CD14-positive monocyte (primary cell): ENCODE measurements around the gene NR2F1. TPM values are rescaled to one million over a fixed set of nuclear protein-coding genes. Genes with fewer than 3 reads are reported as not detected.
A peak's percentile ranks its signal among the peaks of the same experiment; 100 is the strongest.

Source experiments
- DNase-seq, 3 donors: peaks; one replicate each; pipeline ENCODE4 v3.0.0-alpha.2; 2011 to 2022
- H2AFZ ChIP-seq: 2 replicates; pipeline ENCODE4 v1.6.0; 2012; ENCODE audit warnings: mild to moderate bottlenecking, low read depth, low read length, inconsistent platforms; ENCODE audit not compliant: insufficient read depth, poor library complexity, severe bottlenecking
- H3K27ac ChIP-seq, 2 donors: 1 replicate in 1 of 2; 2 replicates in 1 of 2; pipeline ENCODE4 v1.5.1; 2012 to 2013; ENCODE audit warnings: low read length in 2 of 2, control low read depth in 1 of 2, inconsistent platforms in 1 of 2, low read depth in 1 of 2, mild to moderate bottlenecking in 1 of 2
- H3K27me3 ChIP-seq, 2 donors: one replicate each; pipeline versions ENCODE4 v1.6.0 to v1.6.1; 2011 to 2013; ENCODE audit warnings: low read length in 2 of 2; ENCODE audit not compliant: control insufficient read depth in 2 of 2, insufficient read depth in 2 of 2
- H3K36me3 ChIP-seq, 2 donors: replicated peaks in 1 of 2; 1 replicate in 1 of 2; 2 replicates in 1 of 2; pipeline versions ENCODE4 v1.5.1 to v1.6.1; 2012 to 2013; ENCODE audit warnings: low read length in 2 of 2, control low read depth in 1 of 2, inconsistent platforms in 1 of 2, mild to moderate bottlenecking in 1 of 2; ENCODE audit not compliant: insufficient read depth in 2 of 2, control insufficient read depth in 1 of 2
- H3K4me1 ChIP-seq, 2 donors: 1 replicate in 1 of 2; 2 replicates in 1 of 2; pipeline versions ENCODE4 v1.5.1 to v1.6.1; 2012 to 2013; ENCODE audit warnings: low read length in 2 of 2, control low read depth in 1 of 2, inconsistent platforms in 1 of 2, mild to moderate bottlenecking in 1 of 2, moderate library complexity in 1 of 2; ENCODE audit not compliant: insufficient read depth in 2 of 2, control insufficient read depth in 1 of 2
- H3K4me2 ChIP-seq: replicated peaks from 2 replicates; pipeline ENCODE3; 2012; ENCODE audit warnings: low read length, moderate library complexity, mild to moderate bottlenecking; ENCODE audit not compliant: poor library complexity, severe bottlenecking; ENCODE audit errors: extremely low read depth
- H3K4me3 ChIP-seq, 3 experiments: fragments of 200-600 bp in 1 of 3; sonication (generic) in 1 of 3; replicated peaks in 1 of 3; 1 replicate in 2 of 3; 2 replicates in 1 of 3; pipeline ENCODE4 v1.5.1; 2011 to 2013; ENCODE audit warnings: low read length in 3 of 3, mild to moderate bottlenecking in 3 of 3, control low read depth in 2 of 3, low read depth in 2 of 3, inconsistent platforms in 1 of 3, moderate library complexity in 1 of 3
- H3K79me2 ChIP-seq: 2 replicates; pipeline ENCODE4 v1.6.0; 2012; ENCODE audit warnings: mild to moderate bottlenecking, control low read depth, inconsistent platforms, low read length, moderate library complexity; ENCODE audit not compliant: insufficient read depth
- H3K9ac ChIP-seq: 2 replicates; pipeline ENCODE4 v1.6.0; 2017; ENCODE audit warnings: low read length, mild to moderate bottlenecking; ENCODE audit not compliant: insufficient read depth, poor library complexity, severe bottlenecking
- H3K9me3 ChIP-seq, 2 donors: replicated peaks in 1 of 2; 1 replicate in 1 of 2; 2 replicates in 1 of 2; pipeline versions ENCODE4 v1.5.1 to v1.6.1; 2012 to 2013; ENCODE audit warnings: low read length in 2 of 2, control low read depth in 1 of 2; ENCODE audit not compliant: control insufficient read depth in 1 of 2, insufficient read depth in 1 of 2
- H4K20me1 ChIP-seq: 2 replicates; pipeline ENCODE4 v1.6.0; 2012; ENCODE audit warnings: mild to moderate bottlenecking, low read length, control low read depth, moderate library complexity; ENCODE audit not compliant: insufficient read depth
- H3K27ac Mint-ChIP-seq, 7 donors: one replicate each; pipeline ENCODE4 v1.8.0; 2020; ENCODE audit warnings: mild to moderate bottlenecking in 7 of 7, mixed read lengths in 7 of 7, moderate library complexity in 6 of 7, inconsistent platforms in 2 of 7
- H3K27me3 Mint-ChIP-seq, 3 donors: one replicate each; pipeline ENCODE4 v1.8.0; 2021 to 2022; ENCODE audit warnings: low read depth in 3 of 3, mild to moderate bottlenecking in 3 of 3, mixed read lengths in 3 of 3, moderate library complexity in 3 of 3, inconsistent platforms in 1 of 3
- H3K36me3 Mint-ChIP-seq, 2 donors: one replicate each; pipeline ENCODE4 v1.8.0; 2020; ENCODE audit warnings: mixed read lengths in 2 of 2, inconsistent platforms in 1 of 2, mild to moderate bottlenecking in 1 of 2
- H3K4me1 Mint-ChIP-seq: one replicate; pipeline ENCODE4 v1.8.0; 2020; ENCODE audit warnings: mild to moderate bottlenecking, mixed read lengths
- H3K4me3 Mint-ChIP-seq, 2 donors: one replicate each; pipeline ENCODE4 v1.8.0; 2020; ENCODE audit warnings: mild to moderate bottlenecking in 2 of 2, mixed read lengths in 2 of 2, moderate library complexity in 1 of 2
- H3K9me3 Mint-ChIP-seq, 7 donors: one replicate each; pipeline ENCODE4 v1.8.0; 2020 to 2022; ENCODE audit warnings: mixed read lengths in 7 of 7, mild to moderate bottlenecking in 6 of 7, moderate library complexity in 6 of 7, inconsistent platforms in 2 of 7
- WGBS: methylation state at CpG from one replicate; pipeline ENCODE4 v1.1.5; 2013; ENCODE audit warnings: missing lambda C conversion rate; ENCODE audit not compliant: insufficient coverage; 5-methylcytosine and 5-hydroxymethylcytosine counted together
- intact Hi-C, 2 donors: fragments of 100-400 bp; cut with micrococcal nuclease; formaldehyde crosslinking; loops; one replicate each; pipeline versions ENCODE4 v1.15.0 to v1.15.1; 2023
- polyA plus RNA-seq, 3 donors: library from polyadenylated mRNA; depleted of rRNA in 1 of 3; unstranded in 2 of 3; stranded (reverse) in 1 of 3; fragments of 300-500 nt in 2 of 3; fragments of >200 nt in 1 of 3; fragmentation: Illumina TruSeq in 2 of 3; gene quantifications; 1 replicate in 2 of 3; 2 replicates in 1 of 3; pipeline ENCODE4 v1.2.3, GENCODE V29; 2012 to 2021
- TF ChIP-seq, protein P1 (sequence below): fragments of 200-600 bp; IDR thresholded peaks from one replicate; pipeline ENCODE4 v1.8.0; 2022; ENCODE audit warnings: antibody characterized with exemption, mild to moderate bottlenecking

Gene NR2F1
- polyA plus RNA-seq, 3 donors = not detected

DNA sequence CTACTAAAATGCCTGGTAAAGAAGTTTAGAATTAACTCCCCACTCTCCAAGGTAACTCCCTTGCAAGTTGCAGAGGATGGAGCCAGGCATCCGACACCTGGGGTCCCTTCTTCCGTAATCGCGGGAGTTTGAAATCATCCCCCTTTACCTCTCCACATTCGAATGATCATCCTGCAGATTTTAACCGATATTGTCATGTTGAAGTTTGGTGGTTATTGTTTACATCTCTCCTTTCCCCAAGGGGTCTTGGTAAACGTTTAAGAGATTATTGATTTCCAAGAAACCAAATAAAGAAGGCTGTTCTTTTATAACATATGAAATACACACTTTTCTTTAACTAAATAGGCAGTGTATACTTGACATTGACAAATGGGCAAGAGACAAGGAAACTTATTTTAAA, 26.7 kb downstream of the NR2F1 start:
- Histone ChIP-seq H3K9ac (no peak overlapping the region), H3K4me1 (no peaks in the 10 kb centered on the region), H3K79me2 (no peaks in the 10 kb centered on the region), H3K4me3 (no peak overlapping the region), H4K20me1 (no peaks in the 10 kb centered on the region), H3K4me2 (no peak overlapping the region), H3K27me3 (peaks cover 99% of the 10 kb centered on the region in 2 donors), H3K9me3 (peaks cover 4 to 42% of the 10 kb centered on the region in 2 donors), H2AFZ (no peak overlapping the region), H3K27ac (no peak overlapping the region), H3K36me3 (no peaks in the 10 kb centered on the region)
- no CpG with 5 or more reads among the region's 7 CpGs for WGBS
- H3K27me3 Mint-ChIP-seq = peaks cover 72 to 99% (median 98%) of the 10 kb centered on the region in 3 donors
- no peak for DNase-seq
- no peak overlapping the region for H3K27ac Mint-ChIP-seq
- TF ChIP-seq, protein P1, sequence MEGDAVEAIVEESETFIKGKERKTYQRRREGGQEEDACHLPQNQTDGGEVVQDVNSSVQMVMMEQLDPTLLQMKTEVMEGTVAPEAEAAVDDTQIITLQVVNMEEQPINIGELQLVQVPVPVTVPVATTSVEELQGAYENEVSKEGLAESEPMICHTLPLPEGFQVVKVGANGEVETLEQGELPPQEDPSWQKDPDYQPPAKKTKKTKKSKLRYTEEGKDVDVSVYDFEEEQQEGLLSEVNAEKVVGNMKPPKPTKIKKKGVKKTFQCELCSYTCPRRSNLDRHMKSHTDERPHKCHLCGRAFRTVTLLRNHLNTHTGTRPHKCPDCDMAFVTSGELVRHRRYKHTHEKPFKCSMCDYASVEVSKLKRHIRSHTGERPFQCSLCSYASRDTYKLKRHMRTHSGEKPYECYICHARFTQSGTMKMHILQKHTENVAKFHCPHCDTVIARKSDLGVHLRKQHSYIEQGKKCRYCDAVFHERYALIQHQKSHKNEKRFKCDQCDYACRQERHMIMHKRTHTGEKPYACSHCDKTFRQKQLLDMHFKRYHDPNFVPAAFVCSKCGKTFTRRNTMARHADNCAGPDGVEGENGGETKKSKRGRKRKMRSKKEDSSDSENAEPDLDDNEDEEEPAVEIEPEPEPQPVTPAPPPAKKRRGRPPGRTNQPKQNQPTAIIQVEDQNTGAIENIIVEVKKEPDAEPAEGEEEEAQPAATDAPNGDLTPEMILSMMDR = no peak
- H3K4me1 Mint-ChIP-seq = peaks cover 8% of the 10 kb centered on the region
- intact Hi-C loops = no loop called here
- peaks cover 0 to 8% of the 10 kb centered on the region in 2 donors for H3K36me3 Mint-ChIP-seq
- peaks cover 0 to 15% (median 6%) of the 10 kb centered on the region in 7 donors for H3K9me3 Mint-ChIP-seq
- H3K4me3 Mint-ChIP-seq = peak overlapping the region in 1 of 2 donors; percentile 76

DNA sequence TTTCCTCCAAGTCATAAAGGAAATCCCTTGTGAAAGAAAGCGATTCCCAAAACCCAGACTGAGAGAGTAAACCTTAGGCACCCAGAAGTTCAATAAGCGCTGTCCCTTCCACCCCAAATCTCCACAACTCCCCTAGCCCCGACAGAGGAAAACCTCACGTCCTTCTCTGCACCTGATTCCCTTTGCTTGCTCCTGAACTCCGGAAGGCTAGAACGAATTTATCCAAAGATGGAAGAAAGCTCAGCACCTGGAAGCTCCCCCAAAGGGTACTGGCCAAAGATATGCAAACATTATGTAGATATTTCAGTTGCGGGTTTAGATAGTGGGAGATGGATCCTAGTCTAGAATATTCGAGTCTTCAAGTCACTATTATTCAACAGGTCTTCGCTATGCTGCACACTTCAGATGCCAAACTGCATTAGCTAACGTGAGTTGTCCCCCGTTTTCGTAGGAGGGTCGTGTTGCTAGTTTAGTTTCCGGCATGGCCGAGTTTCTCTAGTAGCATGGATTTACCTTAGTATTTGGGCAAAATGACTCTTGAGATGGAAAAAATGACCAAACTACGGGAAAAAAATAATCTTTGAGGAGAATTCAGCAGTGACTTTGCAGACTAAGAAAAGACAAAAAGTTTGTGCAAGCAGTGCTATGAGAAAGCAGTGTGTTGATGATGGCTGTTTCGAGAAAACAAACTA, 27.7 kb downstream of the NR2F1 start:
- peak overlapping the region in 1 of 2 donors; percentile 76 for H3K4me3 Mint-ChIP-seq
- intact Hi-C loops = no loop called here

More for the DNA sequence above, 27.7 kb downstream of the NR2F1 start:
- Histone ChIP-seq H3K4me1 (no peaks in the 10 kb centered on the region), H3K27me3 (peaks cover 99% of the 10 kb centered on the region in 2 donors), H3K36me3 (no peaks in the 10 kb centered on the region), H3K9ac (no peak overlapping the region), H3K4me3 (no peak overlapping the region), H3K27ac (no peak overlapping the region), H3K79me2 (no peaks in the 10 kb centered on the region), H3K9me3 (peaks cover 4 to 33% of the 10 kb centered on the region in 2 donors), H3K4me2 (no peak overlapping the region), H4K20me1 (no peaks in the 10 kb centered on the region), H2AFZ (no peak overlapping the region)
- Mint-ChIP-seq H3K4me1 (peaks cover 8% of the 10 kb centered on the region), H3K27me3 (peaks cover 80 to 99% (median 97%) of the 10 kb centered on the region in 3 donors), H3K27ac (no peak overlapping the region), H3K9me3 (peaks cover 0 to 14% (median 5%) of the 10 kb centered on the region in 7 donors), H3K36me3 (peaks cover 0 to 6% of the 10 kb centered on the region in 2 donors)
- TF ChIP-seq, protein P1 = no peak
- 7% methylated on average over 10 of the region's 17 CpGs for WGBS
- DNase-seq = no peak
